ENCODE measurements around the gene PDE7B. TPM values are rescaled to one million over a fixed set of nuclear protein-coding genes. Genes with fewer than 3 reads are reported as not detected.

Gene PDE7B
- total RNA-seq, 4 donors from 2014 or later, result 1.4 to 11.6 (median 3.5) TPM

GRCh38 chr6:136024711-136025110 is 173.2 kb downstream of the PDE7B start:
- Histone ChIP-seq H3K27me3 (no peaks in the 10 kb centered on the region), H3K27ac (no peak overlapping the region), H3K36me3 (no peaks in the 10 kb centered on the region), H3K9me3 (no peaks in the 10 kb centered on the region), H3K4me3 (no peak overlapping the region), H3K4me1 (no peaks in the 10 kb centered on the region)
- TF ChIP-seq CTCF (IDR thresholded peaks at IDR 0.05) (no peak), POLR2A (IDR thresholded peaks at IDR 0.05) (no peak)
- no peak for DNase-seq

- H3K4me1 ChIP-seq, result no peaks in the 10 kb centered on the region
- DNase-seq, result no peak
- no peak overlapping the region for H3K27ac ChIP-seq
- no peaks in the 10 kb centered on the region for H3K36me3 ChIP-seq
- no peaks in the 10 kb centered on the region for H3K27me3 ChIP-seq
- no peak overlapping the region for H3K4me3 ChIP-seq
- TF ChIP-seq CTCF (IDR thresholded peaks at IDR 0.05), result no peak
- TF ChIP-seq POLR2A (IDR thresholded peaks at IDR 0.05), result no peak
- H3K9me3 ChIP-seq, result no peaks in the 10 kb centered on the region
Observed at GRCh38 chr6:136025736-136026135, 174.2 kb downstream of the PDE7B start.

DNA sequence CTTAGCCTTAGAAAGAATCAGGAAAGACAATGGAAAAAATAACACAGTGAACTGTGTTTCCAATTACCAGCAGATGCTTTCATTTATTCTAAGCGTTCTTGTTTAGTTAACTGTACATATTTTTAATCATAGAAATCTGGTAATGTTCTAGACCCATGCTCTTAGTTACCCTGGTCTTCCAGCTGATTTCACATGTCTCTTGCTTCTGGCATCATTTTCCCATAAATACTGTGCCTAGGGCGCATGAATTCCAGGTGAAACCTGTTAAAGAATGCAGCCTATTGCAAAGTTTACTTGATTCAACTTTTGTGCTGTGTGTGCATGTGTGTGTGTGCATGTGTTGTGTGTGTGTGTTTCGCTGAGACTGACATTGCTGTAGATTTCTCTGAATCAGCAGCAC is 178.6 kb downstream of the PDE7B start:
- no peak for TF ChIP-seq CTCF (IDR thresholded peaks at IDR 0.05)
- no peak for TF ChIP-seq POLR2A (IDR thresholded peaks at IDR 0.05)
- no peak for DNase-seq
- Histone ChIP-seq H3K4me3 (no peak overlapping the region), H3K9me3 (no peaks in the 10 kb centered on the region), H3K4me1 (no peaks in the 10 kb centered on the region), H3K36me3 (no peaks in the 10 kb centered on the region), H3K27ac (no peak overlapping the region), H3K27me3 (no peaks in the 10 kb centered on the region)

GRCh38 chr6:136031982-136032381 is 180.5 kb downstream of the PDE7B start:
- Histone ChIP-seq H3K36me3 (no peaks in the 10 kb centered on the region), H3K4me3 (no peak overlapping the region), H3K27ac (no peak overlapping the region), H3K27me3 (no peaks in the 10 kb centered on the region), H3K4me1 (peaks cover 0 to 1% (median 0%) of the 10 kb centered on the region in 4 donors), H3K9me3 (no peaks in the 10 kb centered on the region)
- TF ChIP-seq CTCF (IDR thresholded peaks at IDR 0.05) (peak in 2 of 6 experiments; percentile 22 to 27), POLR2A (IDR thresholded peaks at IDR 0.05) (no peak)
- no peak for DNase-seq

DNA sequence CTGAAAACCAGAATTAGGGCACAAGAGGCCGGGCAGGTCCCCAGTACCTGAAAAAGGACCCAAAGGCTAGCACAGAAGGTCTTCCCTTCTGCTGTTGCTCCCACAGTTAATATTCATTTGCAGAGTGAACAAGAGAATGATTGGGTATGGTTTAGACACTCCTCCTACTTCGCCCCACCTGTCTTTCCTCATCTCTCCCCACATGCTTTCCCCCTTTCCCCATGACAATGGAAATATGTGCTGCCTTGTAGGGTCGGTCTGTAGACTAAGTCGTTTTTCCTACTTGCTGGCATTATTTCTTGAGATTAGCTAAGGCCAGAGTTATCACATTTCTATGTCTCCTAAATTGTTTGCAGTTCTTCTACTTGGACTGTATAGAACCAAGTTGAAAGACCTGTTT is 181.9 kb downstream of the PDE7B start:
- Histone ChIP-seq H3K4me3 (no peak overlapping the region), H3K4me1 (peaks cover 0 to 5% (median 0%) of the 10 kb centered on the region in 4 donors), H3K9me3 (no peaks in the 10 kb centered on the region), H3K27ac (no peak overlapping the region), H3K27me3 (no peaks in the 10 kb centered on the region), H3K36me3 (no peaks in the 10 kb centered on the region)
- DNase-seq, result no peak
- TF ChIP-seq CTCF (IDR thresholded peaks at IDR 0.05) (no peak), POLR2A (IDR thresholded peaks at IDR 0.05) (no peak)

DNA sequence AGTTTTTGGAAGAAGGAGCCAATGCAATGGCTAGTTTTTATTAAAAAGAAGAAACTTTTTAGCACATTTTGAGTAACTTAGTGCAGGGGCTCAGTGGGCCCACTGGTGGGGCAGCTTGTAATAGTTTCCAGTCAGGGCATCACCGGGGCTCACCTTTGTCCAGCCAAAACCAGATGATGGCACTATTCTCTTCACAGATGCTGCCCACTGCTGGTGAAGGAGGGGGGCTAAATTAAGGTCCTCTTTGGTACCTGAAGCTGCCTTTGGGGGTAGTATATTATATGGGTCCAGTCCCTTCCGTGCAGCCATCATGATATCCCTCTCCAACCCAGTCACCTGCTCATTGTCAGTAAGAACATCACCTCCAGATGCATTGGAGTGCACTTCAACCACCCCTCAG is 182.9 kb downstream of the PDE7B start:
- Histone ChIP-seq H3K36me3 (no peaks in the 10 kb centered on the region), H3K4me1 (peaks cover 0 to 5% (median 0%) of the 10 kb centered on the region in 4 donors), H3K27me3 (no peaks in the 10 kb centered on the region), H3K4me3 (no peak overlapping the region), H3K9me3 (no peaks in the 10 kb centered on the region), H3K27ac (no peak overlapping the region)
- DNase-seq, result no peak
- TF ChIP-seq CTCF (IDR thresholded peaks at IDR 0.05) (no peak), POLR2A (IDR thresholded peaks at IDR 0.05) (no peak)

Data from Peyer's patch (tissue), 4 donors.